Measurements from ENCODE around the gene MALL. TPM values are rescaled to one million over a fixed set of nuclear protein-coding genes. Genes with fewer than 3 reads are reported as not detected.
A peak's percentile ranks its signal among the peaks of the same experiment; 100 is the strongest.

MALL gene
- total and polyA plus RNA-seq, 2 of the 13 experiments (the other 11 are each of a cell fraction or from before 2014, with no cell fraction given) = not detected

DNA sequence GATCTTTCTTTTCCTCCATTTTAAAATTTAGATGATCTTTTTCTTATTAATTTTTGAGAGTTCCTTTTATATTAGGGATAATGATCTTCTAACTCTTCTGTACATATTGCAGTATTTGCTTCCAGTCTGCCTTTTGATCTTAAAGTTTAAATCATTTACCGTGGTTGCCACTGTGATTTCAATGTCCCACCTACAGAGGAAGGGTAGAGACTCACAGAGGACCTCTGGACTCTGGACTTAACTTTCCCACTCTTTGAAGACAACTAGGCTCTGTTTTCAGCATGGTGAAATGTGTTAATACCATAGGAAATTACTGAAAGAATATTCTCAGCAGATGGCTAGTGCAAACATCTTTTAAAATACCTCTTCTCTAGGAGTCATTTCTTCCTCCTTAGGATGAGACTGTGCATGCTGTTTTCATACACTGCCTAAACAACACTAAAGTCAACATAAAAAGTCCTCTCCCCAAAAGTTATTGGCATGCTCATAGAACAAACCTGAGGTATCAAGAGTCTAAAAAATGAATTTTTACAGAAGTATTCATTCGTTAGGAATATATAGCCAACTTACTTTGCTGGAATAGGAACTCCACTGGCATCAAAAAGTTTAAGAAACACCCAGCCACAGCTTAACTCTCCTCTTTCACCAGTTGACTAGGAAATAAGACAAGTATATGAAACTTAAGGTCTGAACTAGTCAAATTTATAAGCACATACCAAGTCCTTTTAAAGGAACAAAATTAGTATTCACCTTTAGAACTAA is 30.7 kb upstream of the MALL start (continued):
- TF ChIP-seq, protein P1, sequence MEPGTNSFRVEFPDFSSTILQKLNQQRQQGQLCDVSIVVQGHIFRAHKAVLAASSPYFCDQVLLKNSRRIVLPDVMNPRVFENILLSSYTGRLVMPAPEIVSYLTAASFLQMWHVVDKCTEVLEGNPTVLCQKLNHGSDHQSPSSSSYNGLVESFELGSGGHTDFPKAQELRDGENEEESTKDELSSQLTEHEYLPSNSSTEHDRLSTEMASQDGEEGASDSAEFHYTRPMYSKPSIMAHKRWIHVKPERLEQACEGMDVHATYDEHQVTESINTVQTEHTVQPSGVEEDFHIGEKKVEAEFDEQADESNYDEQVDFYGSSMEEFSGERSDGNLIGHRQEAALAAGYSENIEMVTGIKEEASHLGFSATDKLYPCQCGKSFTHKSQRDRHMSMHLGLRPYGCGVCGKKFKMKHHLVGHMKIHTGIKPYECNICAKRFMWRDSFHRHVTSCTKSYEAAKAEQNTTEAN (CRISPR knock-in tag; conservative IDR thresholded peaks at IDR 0.05) = no peak
- TF ChIP-seq ZNF598 (CRISPR knock-in tag; IDR thresholded peaks at IDR 0.05; ENCODE audit: borderline replicate concordance) = no peak
- TF ChIP-seq ZSCAN20 (CRISPR knock-in tag; IDR thresholded peaks at IDR 0.05; ENCODE audit: borderline replicate concordance) = no peak
- no peak for TF ChIP-seq ZNF672 (CRISPR knock-in tag; IDR thresholded peaks at IDR 0.05)
- TF ChIP-seq ZNF350 (CRISPR knock-in tag; IDR thresholded peaks at IDR 0.05; ENCODE audit: borderline replicate concordance, low read depth) = no peak
- TF ChIP-seq PRPF4 (IDR thresholded peaks at IDR 0.05; ENCODE audit: low read depth, low read length, poor library complexity, severe bottlenecking) = no peak
- TF ChIP-seq ZBTB7B (CRISPR knock-in tag; IDR thresholded peaks at IDR 0.05) = no peak; the same call in 1 of the 2 replicates
- peak; percentile 98 for TF ChIP-seq HNF4A (CRISPR knock-in tag; IDR thresholded peaks at IDR 0.05)
- no peak for TF ChIP-seq ZNF451 (CRISPR knock-in tag; IDR thresholded peaks at IDR 0.05)
- TF ChIP-seq ZBTB7A (CRISPR knock-in tag; IDR thresholded peaks at IDR 0.05) = no peak
- TF ChIP-seq ZNF616 (CRISPR knock-in tag; IDR thresholded peaks at IDR 0.05; ENCODE audit: low read depth) = no peak
- TF ChIP-seq ZEB1 (IDR thresholded peaks at IDR 0.05; ENCODE audit: insufficient replicate concordance, low read depth) = no peak
- TF ChIP-seq, protein P2, sequence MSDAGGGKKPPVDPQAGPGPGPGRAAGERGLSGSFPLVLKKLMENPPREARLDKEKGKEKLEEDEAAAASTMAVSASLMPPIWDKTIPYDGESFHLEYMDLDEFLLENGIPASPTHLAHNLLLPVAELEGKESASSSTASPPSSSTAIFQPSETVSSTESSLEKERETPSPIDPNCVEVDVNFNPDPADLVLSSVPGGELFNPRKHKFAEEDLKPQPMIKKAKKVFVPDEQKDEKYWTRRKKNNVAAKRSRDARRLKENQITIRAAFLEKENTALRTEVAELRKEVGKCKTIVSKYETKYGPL (CRISPR knock-in tag; IDR thresholded peaks at IDR 0.05) = no peak
- TF ChIP-seq TOE1 (CRISPR knock-in tag; IDR thresholded peaks at IDR 0.05) = no peak
